ENCODE measurements around the gene ATXN1.

The ATXN1 gene

DNA sequence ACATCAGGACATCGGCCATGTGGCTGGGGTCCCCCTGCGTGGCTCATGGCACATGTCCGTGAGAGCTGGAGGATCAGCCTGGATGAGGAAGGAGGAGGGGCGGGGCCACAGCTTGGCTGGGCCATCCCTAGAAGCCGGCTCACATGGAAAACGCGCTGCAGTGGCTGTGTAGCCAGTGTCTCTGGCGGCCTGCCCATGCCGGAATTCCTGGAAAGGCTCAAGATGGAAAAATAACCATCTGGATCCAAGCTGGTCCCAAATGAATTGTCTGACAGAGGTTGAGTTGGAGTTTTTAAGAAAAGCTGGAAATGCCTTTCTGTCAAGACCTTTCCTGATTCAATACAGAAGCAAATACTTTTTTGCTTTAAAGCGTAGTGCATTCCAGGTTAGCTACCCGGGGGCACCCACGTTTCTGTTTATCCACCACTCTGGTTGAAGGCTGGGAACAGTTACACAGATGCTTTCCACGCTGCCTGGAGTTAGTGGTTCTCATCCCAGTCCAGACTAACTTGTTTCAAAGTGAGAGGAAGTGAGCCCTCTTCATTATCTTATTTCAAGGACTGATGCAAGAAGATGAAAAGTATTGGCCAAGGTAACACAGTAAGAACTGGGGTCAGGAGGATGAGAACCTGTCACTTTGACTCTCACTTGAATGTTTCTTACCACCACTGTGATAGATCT, 423.8 kb downstream of the ATXN1 start:
- Histone ChIP-seq H3K9ac (ENCODE audit: low read length) (no peak overlapping the region), H3K79me2 (ENCODE audit: low read length) (no peaks in the 10 kb centered on the region), H2AFZ (ENCODE audit: low read depth, low read length) (no peak overlapping the region), H3K27me3 (ENCODE audit: low read depth, low read length) (peaks cover under 1% of the 10 kb centered on the region; the same call in 1 of the 2 replicates), H3K27ac (ENCODE audit: low read length) (no peak overlapping the region), H3K36me3 (replicated peaks; ENCODE audit: low read depth, low read length) (no peaks in the 10 kb centered on the region), H3K4me2 (ENCODE audit: low read length) (no peak overlapping the region), H3K4me1 (ENCODE audit: low read length) (no peaks in the 10 kb centered on the region), H3K9me3 (ENCODE audit: insufficient read depth, low read length) (no peaks in the 10 kb centered on the region), H4K20me1 (ENCODE audit: insufficient read depth, low read length) (no peaks in the 10 kb centered on the region), H3K4me3 (ENCODE audit: low read length) (no peak overlapping the region)
- no peak for TF ChIP-seq EZH2phosphoT487 (IDR thresholded peaks at IDR 0.05; ENCODE audit: low read depth)
- TF ChIP-seq, protein P1, sequence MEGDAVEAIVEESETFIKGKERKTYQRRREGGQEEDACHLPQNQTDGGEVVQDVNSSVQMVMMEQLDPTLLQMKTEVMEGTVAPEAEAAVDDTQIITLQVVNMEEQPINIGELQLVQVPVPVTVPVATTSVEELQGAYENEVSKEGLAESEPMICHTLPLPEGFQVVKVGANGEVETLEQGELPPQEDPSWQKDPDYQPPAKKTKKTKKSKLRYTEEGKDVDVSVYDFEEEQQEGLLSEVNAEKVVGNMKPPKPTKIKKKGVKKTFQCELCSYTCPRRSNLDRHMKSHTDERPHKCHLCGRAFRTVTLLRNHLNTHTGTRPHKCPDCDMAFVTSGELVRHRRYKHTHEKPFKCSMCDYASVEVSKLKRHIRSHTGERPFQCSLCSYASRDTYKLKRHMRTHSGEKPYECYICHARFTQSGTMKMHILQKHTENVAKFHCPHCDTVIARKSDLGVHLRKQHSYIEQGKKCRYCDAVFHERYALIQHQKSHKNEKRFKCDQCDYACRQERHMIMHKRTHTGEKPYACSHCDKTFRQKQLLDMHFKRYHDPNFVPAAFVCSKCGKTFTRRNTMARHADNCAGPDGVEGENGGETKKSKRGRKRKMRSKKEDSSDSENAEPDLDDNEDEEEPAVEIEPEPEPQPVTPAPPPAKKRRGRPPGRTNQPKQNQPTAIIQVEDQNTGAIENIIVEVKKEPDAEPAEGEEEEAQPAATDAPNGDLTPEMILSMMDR (IDR thresholded peaks at IDR 0.05; ENCODE audit: low read depth, low read length): no peak

GRCh38 chr6:16336911-16337294, 424.4 kb downstream of the ATXN1 start:
- no peak overlapping the region for H3K4me3 ChIP-seq (ENCODE audit: low read length)
- H3K4me1 ChIP-seq (ENCODE audit: low read length): peaks cover 2% of the 10 kb centered on the region; the same call in 1 of the 2 replicates
- no peaks in the 10 kb centered on the region for H3K79me2 ChIP-seq (ENCODE audit: low read length)
- no peak overlapping the region for H2AFZ ChIP-seq (ENCODE audit: low read depth, low read length)
- H3K27ac ChIP-seq (ENCODE audit: low read length): no peak overlapping the region
- no peak overlapping the region for H3K4me2 ChIP-seq (ENCODE audit: low read length)
- H3K36me3 ChIP-seq (replicated peaks; ENCODE audit: low read depth, low read length): no peaks in the 10 kb centered on the region
- H3K27me3 ChIP-seq (ENCODE audit: low read depth, low read length): peaks cover 2% of the 10 kb centered on the region; the same call in 1 of the 2 replicates
- TF ChIP-seq, protein P1 (IDR thresholded peaks at IDR 0.05; ENCODE audit: low read depth, low read length): no peak
- no peak for TF ChIP-seq EZH2phosphoT487 (IDR thresholded peaks at IDR 0.05; ENCODE audit: low read depth)
- H4K20me1 ChIP-seq (ENCODE audit: insufficient read depth, low read length): no peaks in the 10 kb centered on the region
- no peaks in the 10 kb centered on the region for H3K9me3 ChIP-seq (ENCODE audit: insufficient read depth, low read length)
- H3K9ac ChIP-seq (ENCODE audit: low read length): no peak overlapping the region

- Histone ChIP-seq H2AFZ (ENCODE audit: low read depth, low read length) (no peak overlapping the region), H3K27me3 (ENCODE audit: low read depth, low read length) (peaks cover 2% of the 10 kb centered on the region; the same call in 1 of the 2 replicates), H3K79me2 (ENCODE audit: low read length) (no peaks in the 10 kb centered on the region), H3K4me1 (ENCODE audit: low read length) (peaks cover 7% of the 10 kb centered on the region; the same call in 1 of the 2 replicates), H3K4me2 (ENCODE audit: low read length) (no peak overlapping the region), H3K9ac (ENCODE audit: low read length) (no peak overlapping the region), H3K9me3 (ENCODE audit: insufficient read depth, low read length) (no peaks in the 10 kb centered on the region), H3K27ac (ENCODE audit: low read length) (no peak overlapping the region), H3K4me3 (ENCODE audit: low read length) (no peak overlapping the region), H3K36me3 (replicated peaks; ENCODE audit: low read depth, low read length) (no peaks in the 10 kb centered on the region), H4K20me1 (ENCODE audit: insufficient read depth, low read length) (no peaks in the 10 kb centered on the region)
- TF ChIP-seq, protein P1 (IDR thresholded peaks at IDR 0.05; ENCODE audit: low read depth, low read length): no peak
- no peak for TF ChIP-seq EZH2phosphoT487 (IDR thresholded peaks at IDR 0.05; ENCODE audit: low read depth)
Measured at GRCh38 chr6:16336056-16336818, 425.0 kb downstream of the ATXN1 start.

- no peak overlapping the region for H3K4me3 ChIP-seq (ENCODE audit: low read length)
- H3K9ac ChIP-seq (ENCODE audit: low read length): no peak overlapping the region
- H3K27me3 ChIP-seq (ENCODE audit: low read depth, low read length): peaks cover 2% of the 10 kb centered on the region; the same call in 1 of the 2 replicates
- H2AFZ ChIP-seq (ENCODE audit: low read depth, low read length): no peak overlapping the region
- H3K4me1 ChIP-seq (ENCODE audit: low read length): peaks cover 7% of the 10 kb centered on the region; the same call in 1 of the 2 replicates
- H3K27ac ChIP-seq (ENCODE audit: low read length): no peak overlapping the region
- no peaks in the 10 kb centered on the region for H3K79me2 ChIP-seq (ENCODE audit: low read length)
- no peak overlapping the region for H3K4me2 ChIP-seq (ENCODE audit: low read length)
- no peaks in the 10 kb centered on the region for H4K20me1 ChIP-seq (ENCODE audit: insufficient read depth, low read length)
- TF ChIP-seq EZH2phosphoT487 (IDR thresholded peaks at IDR 0.05; ENCODE audit: low read depth): no peak
- H3K36me3 ChIP-seq (replicated peaks; ENCODE audit: low read depth, low read length): no peaks in the 10 kb centered on the region
- H3K9me3 ChIP-seq (ENCODE audit: insufficient read depth, low read length): no peaks in the 10 kb centered on the region
Measured at GRCh38 chr6:16335176-16335575, 426.1 kb downstream of the ATXN1 start.
